ENCODE results near the gene FAM171A1.

GRCh38 chr10:15333909-15334649 is 37.0 kb downstream of the FAM171A1 start:
- TF ChIP-seq POLR2AphosphoS5 (IDR thresholded peaks at IDR 0.05; ENCODE audit: insufficient read depth, low read depth, low read length) (no peak), EZH2 (IDR thresholded peaks at IDR 0.05; ENCODE audit: borderline replicate concordance, low read depth, low read length, severe bottlenecking) (no peak), CTCF (IDR thresholded peaks at IDR 0.05; ENCODE audit: extremely low read depth in 1 of 2, insufficient read depth in 1 of 2, low read depth in 1 of 2, low read length in 2 of 2) (no peak), POLR2A (IDR thresholded peaks at IDR 0.05; ENCODE audit: low read depth, low read length) (no peak), JUN (IDR thresholded peaks at IDR 0.05; ENCODE audit: borderline replicate concordance, insufficient read depth, insufficient read length, low read depth) (no peak), MAX (IDR thresholded peaks at IDR 0.05; ENCODE audit: insufficient read depth, insufficient read length) (no peak)

Data from endothelial cell of umbilical vein (primary cell).